ENCODE measurements around the gene LRRC2.
"Not testable (repeated sequence)": the region's sequence is repeated elsewhere in the genome, so short reads cannot be mapped to it uniquely, and the experiment has no call there.

LRRC2 gene

DNA sequence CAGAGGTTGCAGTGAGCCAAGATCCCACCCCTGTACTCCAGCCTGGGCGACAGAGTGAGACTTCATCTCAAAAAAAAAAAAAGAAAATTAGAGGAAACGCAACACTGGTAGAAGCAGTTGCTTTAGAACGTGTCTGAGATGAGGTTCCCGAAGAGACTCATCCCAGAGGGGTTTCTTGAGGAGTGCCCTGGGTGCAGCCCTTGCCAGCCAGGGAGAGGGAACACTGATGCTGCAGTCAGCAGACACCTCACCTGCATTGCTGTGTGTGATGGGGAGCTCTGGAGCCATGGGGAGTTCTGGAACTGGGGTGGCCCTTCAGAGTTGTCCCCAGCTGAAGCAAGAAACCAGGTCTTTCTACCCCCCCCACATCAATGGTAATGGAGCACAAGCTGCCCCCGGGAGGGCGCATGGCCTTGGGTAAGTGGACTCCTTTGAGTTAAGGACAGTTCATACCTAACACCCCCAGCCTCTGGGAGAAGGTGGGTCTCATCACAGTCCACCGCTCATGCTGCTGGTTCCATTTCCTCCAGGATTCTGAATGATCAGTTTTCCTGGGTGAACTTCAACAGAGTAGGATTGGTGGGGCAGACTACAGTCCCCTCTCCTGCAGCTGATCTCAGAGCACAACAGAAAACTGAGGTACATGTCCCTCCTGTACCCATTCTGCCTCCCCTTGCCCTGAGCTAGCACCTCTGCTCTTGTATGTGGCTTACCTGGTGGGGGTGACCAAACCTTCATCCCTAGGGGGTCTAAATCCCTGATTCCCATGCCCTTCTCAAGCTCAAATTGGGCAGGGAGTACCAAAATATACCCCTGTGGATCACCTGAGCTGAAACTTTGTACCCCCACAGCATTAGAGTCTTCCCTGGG lies 18.7 kb upstream of the LRRC2 start:
- no peak for DNase-seq

GRCh38 chr3:46580675-46581074 lies 14.6 kb upstream of the LRRC2 start:
- DNase-seq, result no peak

DNA sequence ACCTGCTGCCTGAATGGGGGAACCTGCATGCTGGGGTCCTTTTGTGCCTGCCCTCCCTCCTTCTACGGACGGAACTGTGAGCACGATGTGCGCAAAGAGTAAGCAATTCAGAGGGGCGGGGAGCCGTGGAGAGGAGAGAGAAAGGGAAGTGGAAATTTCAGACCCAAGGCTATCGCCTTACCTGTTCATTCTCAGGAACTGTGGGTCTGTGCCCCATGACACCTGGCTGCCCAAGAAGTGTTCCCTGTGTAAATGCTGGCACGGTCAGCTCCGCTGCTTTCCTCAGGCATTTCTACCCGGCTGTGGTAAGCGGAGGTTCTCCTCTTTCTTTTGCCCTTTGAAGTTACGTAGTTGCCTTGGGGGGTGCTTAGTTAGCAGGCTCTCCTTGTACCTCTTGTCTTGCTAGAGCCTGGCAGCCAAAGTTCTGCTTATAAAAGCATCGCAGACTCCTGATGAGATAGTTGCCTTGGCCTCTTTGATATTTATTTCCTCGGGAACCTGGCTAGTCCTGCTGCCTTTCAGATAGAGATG lies 13.7 kb upstream of the LRRC2 start:
- DNase-seq, result no peak

DNA sequence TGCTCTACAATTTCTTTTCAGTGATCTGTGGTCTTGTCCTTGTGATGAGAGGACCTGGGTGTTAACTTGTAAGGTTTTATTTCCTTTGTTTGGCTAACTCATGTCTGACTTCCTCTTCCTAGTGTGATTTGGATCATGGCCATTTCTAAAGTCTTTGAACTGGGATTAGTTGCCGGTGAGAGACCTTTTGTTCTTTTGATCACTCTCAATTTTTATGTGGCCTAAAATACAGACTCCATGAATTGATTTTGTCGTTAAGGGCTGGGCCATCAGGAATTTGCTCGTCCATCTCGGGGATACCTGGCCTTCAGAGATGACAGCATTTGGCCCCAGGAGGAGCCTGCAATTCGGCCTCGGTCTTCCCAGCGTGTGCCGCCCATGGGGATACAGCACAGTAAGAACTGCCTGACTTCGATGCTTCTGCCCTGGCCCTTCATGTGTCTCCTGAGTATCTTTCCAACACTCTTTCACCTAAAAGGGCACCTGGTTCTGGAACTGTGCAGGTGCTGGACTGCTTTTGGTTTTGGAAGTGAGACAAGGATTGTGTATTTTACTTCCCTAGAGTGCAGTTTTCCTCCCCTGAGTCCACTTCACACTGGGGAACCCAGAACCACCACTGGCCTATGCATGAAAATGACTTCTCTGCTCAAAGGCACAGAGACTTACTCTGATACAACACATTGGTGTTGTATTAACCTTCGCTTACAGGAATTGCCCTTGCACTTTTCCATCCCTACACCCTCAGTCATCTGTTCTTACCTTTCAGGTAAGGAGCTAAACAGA lies 13.1 kb upstream of the LRRC2 start:
- DNase-seq, result no peak

GRCh38 chr3:46577580-46578249 lies 11.6 kb upstream of the LRRC2 start:
- DNase-seq, result not testable (repeated sequence)

DNA sequence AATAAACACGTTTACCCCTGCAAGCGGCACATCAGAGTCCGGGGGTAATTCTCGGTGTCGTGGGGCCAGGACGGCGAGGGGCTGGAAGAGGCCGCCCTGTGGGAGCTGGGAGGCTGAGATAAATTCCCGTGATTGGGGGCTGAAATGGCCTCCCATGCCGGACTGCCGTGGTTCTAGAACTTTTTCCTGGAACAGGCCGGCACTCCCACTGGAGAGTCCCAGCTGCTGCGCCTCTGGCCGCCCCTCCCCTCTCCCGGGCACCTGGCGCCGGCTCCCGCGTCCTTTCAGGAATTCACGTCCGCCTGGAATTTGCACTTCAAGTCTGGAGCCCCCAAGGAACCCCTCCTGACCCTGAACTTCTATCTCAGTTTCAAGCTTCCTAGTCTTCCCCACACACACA lies 10.8 kb upstream of the LRRC2 start:
- no peak for DNase-seq

DNA sequence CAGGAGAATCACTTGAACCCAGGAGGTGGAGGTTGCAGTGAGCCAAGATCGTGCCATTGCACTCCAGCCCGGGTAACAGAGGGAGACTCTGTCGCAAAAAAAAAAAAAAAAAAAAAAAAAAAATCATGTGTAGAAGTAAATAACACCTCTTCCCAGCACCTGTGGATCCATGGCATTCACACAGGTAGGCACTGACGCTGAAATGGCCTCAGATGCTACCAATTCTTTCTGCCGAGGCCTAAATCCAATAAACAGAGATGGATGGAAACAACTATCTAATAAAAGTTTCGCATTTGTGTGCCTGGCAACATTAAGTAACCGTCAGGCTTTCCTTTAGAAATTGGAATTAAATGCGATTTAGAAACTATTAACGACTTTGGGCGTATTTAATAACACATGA lies 10.3 kb upstream of the LRRC2 start:
- DNase-seq, result no peak

DNA sequence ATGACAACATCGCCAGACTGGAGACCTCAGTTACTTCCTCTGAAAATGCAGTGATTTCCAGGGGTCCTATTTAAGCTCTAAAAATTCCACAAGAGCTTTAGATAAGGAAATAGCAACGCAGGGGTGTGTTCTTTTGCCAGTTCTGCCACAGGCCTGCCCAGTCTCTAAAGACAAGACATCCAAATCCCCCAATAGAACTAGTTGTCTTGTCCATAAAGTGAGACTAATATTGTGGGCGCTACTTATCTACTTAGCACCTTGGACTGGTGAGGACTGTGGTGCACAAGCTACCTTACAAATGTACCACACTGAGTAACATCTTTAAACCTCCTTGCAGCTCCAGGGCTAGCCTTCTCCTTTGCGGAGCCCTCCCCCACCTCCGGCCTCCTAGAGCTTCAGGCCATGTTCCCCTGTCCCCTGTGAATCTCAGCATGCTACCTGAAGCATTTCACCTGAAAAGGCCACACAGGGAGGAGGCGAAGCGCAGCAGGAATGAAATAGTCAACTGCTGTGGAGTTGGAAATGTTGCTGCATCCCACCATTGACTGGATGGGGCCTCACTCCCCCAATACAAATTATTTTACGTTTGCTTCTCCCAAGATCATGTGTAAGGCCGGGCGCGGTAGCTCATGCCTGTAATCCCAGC lies 9.6 kb upstream of the LRRC2 start:
- DNase-seq, result no peak

DNA sequence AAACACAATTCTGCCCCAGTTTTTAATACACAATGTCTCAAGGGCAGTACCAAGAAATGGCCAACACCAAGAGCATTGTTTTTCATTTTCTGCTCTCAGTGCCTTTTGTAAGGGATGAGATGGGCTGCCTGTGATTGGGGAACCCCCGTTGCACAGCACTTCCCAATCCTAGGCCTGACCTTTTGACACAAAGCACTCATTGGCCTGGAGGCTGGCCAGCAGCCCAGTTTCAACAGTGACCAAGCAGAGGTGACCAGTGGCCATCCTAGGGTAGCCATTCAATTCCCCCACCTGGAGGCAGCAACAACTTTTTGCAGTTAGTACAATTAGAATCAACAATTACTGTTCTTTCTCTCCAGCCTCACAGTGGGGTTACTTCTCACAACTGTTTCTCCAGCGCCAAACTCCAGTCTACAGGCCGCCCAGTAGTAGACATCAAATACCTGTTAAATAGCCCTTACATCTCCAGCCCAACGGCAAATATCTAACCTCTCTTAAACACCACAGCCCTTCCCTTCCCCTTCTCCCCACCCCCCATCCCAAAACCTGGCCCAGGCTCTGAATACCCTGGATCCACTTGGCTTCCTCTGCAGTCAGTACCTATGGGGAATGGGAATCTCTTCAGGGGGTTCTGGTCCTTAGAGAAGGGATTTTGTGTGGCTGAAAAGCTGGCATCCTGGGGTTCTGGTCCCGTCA lies 8.9 kb upstream of the LRRC2 start:
- no peak for DNase-seq

- DNase-seq, result no peak
Measured at GRCh38 chr3:46574243-46574646, 8.1 kb upstream of the LRRC2 start.

DNA sequence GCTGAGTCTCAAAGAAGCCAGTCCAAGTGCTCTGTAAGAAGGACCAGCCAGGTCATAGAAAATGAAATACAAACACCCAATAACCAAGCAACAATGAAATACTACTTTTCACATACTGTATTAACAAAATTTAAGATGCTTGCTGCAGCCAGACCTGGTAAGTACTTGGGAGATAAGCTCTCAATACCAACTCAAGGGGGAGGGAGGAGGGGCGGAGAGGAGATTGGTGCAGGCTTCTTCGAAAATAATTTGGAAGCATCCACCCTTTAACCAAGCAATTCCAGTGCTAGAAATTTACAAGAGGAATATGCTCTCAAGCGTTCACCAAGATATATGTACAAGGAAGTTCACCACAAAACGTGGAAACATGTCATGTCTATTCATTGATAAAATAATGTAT lies 7.6 kb upstream of the LRRC2 start:
- no peak for DNase-seq

- DNase-seq, result no peak
Measured at GRCh38 chr3:46571684-46572083, 5.6 kb upstream of the LRRC2 start.

GRCh38 chr3:46565607-46566039 lies 479 bp downstream of the LRRC2 start:
- peak; percentile 7 for DNase-seq

- no peak for DNase-seq
Measured at GRCh38 chr3:46565077-46565476, 1.0 kb downstream of the LRRC2 start.

- DNase-seq, result peak; percentile 39
Measured at GRCh38 chr3:46564190-46565021, 1.7 kb downstream of the LRRC2 start.

- no peak for DNase-seq
Measured at GRCh38 chr3:46561951-46562350, 4.2 kb downstream of the LRRC2 start.

GRCh38 chr3:46561511-46561910 lies 4.6 kb downstream of the LRRC2 start:
- DNase-seq, result no peak

DNA sequence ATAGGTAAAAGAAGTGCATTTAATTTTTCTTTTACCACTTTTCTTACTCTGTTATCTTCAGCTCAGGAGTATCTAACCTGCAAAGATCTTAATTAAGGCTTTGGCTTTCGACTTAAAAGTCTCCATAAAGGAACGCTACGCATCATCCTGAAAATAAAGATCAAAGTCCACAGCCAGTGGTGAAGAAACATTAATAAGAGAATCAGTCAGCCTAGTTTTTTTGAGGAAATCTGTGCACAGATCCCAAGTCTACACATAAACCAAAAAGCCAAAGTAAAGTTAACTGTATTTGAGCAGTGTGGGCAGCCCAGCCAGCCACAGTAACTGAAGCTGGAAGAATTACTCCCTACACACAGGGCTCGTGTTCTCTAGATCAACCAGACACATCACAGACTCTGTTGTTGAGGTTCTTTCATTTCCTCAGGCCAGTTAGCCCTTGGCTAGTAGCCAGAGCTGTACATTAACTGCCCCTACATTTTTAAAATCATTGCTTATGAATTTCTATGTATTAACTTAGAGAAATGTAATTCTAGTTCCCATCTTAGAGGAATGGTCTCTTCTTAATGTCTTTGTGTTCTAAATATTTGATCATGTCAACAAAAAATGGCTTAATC lies 6.9 kb downstream of the LRRC2 start:
- no peak for DNase-seq

- peak; percentile 83 for DNase-seq
Measured at GRCh38 chr3:46558184-46559043, 7.7 kb downstream of the LRRC2 start.

DNA sequence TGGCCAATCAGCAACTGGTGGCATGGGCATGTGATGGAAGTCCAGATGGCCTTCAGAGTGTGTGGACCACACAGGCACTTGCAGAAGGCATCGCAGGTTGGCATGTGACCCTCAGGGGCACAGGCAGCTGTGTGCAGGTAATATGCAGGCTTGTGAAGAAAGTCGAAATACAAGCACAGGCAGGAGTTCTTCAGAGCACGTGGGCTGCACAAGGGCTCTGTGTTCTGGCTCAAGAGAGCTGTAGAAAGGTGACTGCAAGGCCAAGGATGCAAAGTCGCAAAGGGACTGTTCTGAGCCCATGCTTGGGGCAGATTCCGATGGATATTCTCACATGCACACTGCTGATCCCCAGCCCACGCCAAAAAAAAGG lies 8.3 kb downstream of the LRRC2 start:
- DNase-seq, result no peak
